GM18868 (cell line): ENCODE results near the gene PCSK5.
A peak's percentile ranks its signal among the peaks of the same experiment; 100 is the strongest.
"Not testable (repeated sequence)": the region's sequence is repeated elsewhere in the genome, so short reads cannot be mapped to it uniquely, and the experiment has no call there.

Experiments used
- ATAC-seq: cut with Tn5 transposase; IDR thresholded peaks from one replicate; pipeline ENCODE4 v1.9.1; 2021; ENCODE audit warnings: mild to moderate bottlenecking, moderate library complexity; ENCODE audit not compliant: unreplicated experiment

The PCSK5 gene

DNA sequence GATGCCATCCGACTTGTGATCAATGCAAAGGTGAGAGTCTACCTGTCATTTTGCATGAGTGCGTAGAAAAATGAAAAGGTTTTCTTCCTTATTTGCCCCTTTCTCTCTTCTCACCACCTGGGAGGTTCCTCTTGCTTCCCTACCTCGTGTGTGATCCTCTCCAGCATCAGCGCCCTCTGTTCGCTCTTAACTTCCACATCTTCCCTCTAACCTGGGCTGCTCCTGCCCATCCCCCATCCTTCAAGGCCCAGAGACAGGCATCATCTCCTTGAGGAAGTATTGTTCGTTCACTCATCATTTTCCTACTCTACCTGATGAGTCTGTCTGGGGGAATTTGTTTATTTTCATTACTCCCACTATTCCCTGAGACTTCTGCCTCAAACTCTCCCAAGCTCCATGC lies 447.9 kb downstream of the PCSK5 start:
- no peak for ATAC-seq

DNA sequence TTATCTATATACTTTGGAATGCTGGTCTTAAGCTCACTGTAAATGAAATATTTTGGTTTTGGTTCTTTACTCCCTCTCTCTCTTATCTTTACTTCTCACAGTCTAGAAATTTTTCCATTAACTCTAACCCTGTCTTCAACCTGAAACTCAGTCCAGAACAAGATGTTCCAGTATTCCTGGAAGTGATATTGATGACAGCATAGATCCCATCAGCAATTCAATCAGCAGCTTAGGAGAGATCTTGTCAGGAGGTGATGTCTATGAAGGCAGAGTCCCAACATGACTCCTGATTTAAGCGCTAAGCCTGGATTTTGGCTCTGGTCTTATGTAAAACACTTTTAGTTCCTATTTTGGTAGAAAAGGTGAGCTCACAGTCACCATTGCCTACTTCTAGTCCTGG lies 451.1 kb downstream of the PCSK5 start:
- ATAC-seq: no peak

DNA sequence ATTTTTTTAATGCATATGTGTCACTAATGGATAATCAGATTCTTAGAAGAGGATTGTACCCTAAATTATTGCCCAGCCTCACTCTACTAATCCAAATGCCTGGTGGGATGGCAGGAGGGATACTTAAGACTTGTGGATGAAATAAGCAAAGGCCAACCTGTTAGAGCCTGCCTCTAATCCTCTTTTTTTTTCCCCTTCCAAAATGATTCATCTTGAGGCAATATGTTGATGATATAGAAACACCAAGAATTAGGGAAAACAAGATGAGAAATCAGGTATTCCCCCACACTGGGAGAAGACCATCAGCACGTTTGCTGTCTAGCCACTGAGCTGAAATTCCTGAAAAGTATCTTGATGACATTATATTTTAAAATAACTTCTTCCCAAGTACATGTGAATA lies 451.7 kb downstream of the PCSK5 start:
- no peak for ATAC-seq

DNA sequence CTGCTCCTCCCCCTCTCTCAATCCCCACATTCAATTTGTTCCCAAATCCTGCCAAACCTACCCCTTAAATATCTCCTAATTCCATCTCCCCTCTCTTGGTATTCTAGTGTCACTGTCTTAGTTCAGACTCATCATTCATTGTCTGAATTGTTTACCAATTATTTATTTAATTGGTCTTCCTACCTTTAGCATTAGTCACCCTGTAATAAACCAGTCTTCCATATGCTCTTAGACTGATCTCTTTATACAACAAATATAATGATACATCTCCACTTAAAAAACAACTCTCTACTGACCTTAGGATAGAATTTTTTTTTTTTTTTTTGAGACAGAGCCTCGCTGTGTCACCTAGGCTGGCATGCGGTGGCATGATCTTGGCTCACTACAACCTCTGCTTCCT lies 452.4 kb downstream of the PCSK5 start:
- no peak for ATAC-seq

DNA sequence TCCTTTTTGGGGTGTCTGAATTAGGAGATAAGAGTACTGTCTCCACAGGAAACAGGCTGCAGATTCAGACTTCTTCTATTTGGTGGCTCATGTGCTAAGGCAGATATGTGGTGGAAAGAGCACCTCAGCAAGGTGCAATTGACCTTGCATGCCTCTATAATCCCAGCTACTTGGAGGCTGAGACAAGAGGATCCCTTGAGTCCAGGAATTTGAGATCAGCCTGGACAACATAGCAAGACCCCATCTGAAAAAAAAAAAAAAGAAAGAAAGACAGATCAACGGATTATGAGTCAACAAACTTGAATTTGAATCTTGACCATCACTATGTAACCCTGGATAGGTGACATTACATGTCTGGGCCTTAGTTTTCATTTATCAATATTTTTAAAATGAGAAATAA lies 459.4 kb downstream of the PCSK5 start:
- ATAC-seq: no peak

DNA sequence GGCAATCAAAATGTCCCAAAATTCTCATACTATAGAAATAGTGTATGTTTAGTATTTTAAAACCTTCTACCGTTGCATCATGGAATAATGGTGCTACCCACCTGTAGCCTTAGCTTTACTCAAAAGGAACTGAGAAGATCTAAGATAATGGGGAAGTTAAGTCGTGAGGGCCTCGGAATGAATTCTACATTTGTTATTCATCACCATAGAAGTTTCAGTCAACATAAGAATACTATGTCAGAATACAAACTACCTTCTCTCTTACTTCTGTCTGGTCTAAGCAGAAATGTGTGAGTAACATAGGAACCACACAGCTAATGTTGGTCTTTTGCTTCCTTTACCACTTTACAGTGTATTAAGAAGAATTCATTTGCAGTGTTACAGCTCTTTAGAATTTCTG lies 460.5 kb downstream of the PCSK5 start:
- ATAC-seq: peak; percentile 88

DNA sequence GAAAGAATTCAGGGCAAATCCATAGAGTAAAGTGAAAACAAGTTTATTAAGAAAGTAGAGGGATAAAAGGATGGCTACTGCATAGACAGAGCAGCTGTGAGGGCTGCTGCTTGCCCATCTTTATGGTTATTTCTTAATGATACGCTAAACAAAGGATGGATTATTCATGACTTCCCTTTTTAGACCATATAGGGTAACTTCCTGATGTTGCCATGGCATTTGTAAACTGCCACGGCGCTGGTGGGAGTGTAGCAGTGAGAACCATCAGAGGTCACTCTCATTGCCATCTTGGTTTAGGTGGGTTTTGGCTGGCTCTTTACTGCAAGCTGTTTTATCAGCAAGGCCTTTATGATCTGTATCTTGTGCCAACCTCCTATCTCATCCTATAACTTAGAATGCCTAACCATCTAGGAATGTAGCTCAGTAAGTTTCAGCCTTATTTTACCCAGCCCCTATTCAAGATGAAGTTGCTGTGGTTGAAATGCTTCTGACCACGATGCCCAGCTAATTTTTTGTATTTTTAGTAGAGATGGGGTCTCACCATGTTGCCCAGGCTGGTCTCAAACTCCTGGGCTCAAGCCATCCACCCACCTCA lies 461.6 kb downstream of the PCSK5 start:
- ATAC-seq: no peak

DNA sequence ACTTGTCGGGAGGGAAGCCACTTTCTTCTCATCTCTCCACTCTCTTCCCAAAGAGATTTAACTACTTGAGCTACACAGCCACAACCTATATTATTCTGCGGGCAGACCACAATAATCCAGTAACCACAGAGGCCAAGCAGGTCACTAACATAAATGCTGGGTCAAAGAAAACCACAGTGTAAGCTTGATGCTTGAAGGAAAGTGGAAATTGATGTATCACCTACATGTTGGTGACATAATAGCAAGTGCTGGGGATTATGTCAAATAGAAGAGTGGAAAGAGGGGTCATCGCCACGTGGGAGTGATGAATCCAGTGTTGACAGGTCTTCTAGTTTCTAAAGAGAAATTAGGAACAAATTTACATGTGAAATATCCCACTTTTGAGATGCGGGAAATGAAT lies 462.8 kb downstream of the PCSK5 start:
- no peak for ATAC-seq

DNA sequence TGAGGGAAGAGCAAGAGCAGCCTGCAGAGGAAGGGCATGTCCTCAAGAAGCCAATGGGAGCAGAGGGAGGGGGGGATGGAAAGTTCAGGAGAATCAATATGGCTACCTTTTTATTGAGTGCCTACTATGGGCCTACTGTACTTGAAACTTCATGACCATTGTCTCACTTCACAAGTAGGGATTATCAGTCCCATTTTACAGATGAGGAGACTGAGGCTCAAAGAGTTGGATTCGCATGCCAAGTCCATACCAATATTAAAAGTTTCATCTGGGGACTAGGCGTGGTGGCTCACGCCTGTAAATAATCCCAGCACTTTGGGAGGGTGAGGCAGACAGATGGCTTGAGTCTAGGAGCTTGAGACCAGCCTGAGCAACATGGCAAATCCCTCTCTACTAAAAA lies 463.7 kb downstream of the PCSK5 start:
- ATAC-seq: no peak

DNA sequence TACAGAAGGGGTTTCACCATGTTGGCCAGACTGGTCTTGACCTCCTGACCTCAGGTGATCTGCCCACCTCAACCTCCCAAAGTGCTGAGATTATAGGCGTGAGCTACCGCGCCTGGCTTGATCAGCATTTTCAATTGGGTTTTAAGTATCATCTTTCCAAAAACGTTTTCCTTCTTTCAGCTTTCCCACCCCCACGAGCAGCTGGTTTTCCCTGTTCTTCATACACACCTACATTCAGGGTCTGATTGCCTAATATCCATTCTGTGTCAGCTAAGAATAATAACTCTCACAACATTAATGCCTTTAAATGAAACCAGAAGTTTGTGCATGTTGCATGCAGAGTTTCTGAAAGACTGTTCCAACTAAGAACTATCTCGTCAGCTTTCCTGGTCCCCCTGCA lies 465.4 kb downstream of the PCSK5 start:
- ATAC-seq: no peak

DNA sequence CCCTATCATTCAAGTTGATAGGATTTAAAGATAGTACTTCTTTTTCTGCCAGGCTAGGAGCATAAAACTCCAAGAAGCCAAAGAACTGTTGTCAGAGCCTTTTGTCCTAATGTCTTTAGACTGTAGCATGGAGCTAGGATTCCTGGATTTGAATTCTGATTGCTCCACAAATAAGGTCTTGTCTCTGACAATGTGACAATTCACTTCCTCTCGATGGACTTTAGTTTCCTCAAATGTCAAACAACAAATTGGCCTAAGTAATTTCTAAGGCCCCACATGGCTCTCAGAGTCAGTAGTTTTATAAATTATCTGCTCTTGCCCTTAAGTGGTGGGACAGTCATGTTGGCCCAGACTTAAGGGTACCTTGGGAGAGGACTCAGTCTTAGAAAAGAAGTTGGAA lies 467.1 kb downstream of the PCSK5 start:
- no peak for ATAC-seq

DNA sequence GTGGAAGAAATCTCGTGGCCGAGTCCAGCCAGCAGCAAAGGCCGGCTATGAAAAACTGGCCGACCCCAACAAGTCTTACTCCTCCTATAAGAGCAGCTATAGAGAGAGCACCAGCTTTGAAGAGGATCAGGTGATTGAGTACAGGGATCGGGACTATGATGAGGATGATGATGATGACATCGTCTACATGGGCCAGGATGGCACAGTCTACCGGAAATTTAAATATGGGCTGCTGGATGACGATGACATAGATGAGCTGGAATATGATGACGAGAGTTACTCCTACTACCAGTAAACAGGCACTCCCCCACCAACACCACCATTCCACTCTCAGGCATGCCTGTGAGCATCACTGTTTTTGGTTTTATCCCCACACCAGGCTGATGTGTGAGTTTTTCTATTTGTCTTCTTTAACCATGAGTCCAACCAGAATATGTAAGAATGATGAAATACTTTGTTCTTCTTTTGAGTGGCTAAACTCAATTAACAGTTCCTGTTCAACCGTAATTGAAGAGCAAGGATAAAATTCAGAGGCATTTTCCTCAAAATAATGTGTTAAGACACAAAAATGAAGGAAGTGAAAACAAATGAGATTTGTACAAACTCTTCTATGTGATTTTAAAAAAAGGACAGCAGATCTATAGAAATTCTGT lies 468.3 kb downstream of the PCSK5 start:
- no peak for ATAC-seq

DNA sequence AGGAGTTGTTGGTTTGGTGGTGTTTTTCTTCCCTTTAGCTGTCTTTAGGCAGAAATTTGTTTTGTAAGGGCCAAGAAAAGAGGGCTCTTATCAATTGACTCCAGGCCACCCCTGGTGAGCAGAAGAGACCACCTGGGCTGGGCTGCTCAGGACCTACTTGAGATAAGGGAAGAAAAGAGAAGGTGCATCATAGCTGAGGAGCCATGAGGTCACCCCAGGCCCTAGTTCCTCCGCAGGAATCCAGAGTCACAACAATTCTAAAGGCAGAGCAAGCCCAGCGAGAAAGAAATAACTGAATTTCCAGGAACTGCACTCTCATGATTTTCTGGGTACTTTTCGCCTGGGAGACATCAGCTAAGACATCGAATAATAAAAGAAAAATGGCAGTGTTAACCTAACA lies 468.9 kb downstream of the PCSK5 start:
- no peak for ATAC-seq

DNA sequence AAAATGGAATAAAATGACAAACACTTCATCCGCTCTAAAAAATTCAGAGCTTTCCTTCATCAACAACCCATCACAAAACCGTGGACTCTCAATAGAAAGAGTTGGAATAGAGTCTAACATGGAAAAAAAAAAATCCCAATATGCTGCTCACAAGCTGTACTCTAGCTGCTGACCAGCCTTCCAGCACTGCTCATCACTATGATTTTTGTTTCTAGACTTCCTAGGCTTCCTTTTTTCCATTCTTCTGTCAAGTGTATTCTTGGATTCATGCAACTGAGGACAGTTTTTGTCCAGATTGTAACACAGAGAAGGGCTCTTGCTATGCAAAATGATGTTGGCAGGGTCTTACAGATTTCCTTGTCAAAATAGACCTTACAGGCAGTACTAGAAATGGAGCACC lies 469.3 kb downstream of the PCSK5 start:
- no peak for ATAC-seq

DNA sequence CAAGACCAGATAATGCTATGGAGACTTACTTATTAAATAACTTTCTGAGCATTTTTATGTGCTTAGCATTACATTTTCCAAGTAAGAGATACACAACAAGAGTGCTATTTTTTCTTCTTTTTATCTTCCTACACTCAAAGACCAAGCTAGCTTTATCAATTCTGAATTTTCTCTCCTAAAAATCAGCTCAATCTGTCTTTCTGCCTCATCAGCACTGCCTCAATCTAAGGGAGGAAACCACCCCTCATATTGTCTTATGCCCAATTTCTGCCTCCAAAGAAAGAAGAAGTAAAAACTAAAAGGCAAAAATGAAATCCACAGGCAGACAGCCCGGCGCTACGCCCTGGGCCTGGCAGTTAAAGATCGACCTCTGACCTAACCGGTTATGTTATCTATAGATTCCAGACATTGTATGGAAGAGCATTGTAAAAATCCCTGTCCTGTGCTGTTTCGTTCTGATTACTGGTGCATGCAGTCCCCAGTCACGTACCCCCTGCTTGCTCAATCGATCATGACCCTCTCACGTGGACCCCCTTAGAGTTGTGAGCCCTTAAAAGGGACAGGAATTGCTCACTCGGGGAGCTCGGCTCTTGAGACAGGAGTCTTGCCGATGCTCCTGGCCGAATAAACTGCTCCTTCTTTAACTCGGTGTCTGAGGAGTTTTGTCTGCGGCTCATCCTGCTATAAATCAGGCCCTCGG lies 472.0 kb downstream of the PCSK5 start:
- ATAC-seq: not testable (repeated sequence)

DNA sequence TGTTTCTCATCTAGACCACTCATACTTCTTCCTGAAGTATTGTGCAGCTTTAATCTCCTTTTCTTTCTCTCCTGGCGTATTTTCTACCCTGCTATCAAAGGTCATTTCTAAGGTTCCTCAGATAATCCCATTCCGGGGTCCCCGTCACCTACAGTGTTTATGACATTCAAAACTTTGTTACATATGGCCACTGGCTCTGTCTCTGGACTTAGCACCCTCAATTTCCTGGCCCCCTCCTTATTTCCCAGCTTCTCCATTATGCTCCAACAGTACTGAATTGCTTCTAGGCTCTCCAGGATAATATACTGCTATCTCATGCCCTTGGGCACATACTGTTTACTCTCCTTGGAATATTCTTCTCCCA lies 472.5 kb downstream of the PCSK5 start:
- no peak for ATAC-seq

DNA sequence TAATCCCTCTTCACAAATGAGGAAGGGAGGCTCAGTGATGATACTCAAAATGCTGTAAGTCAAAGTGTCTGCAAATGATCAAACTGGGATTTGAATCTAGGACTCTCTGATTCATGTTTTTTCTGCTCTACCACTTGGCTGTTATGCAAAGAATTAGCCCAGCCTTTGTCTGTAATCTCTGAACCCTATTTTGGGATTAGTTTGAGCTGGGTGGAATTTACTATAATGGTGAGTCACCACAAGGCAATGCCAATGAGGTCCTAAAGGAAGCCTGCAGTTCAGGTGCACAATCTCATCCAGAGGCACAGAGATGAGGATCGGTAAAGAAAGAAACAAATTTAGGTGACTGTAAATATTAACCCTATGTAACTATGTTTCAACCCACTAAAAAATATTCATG lies 474.6 kb downstream of the PCSK5 start:
- no peak for ATAC-seq

DNA sequence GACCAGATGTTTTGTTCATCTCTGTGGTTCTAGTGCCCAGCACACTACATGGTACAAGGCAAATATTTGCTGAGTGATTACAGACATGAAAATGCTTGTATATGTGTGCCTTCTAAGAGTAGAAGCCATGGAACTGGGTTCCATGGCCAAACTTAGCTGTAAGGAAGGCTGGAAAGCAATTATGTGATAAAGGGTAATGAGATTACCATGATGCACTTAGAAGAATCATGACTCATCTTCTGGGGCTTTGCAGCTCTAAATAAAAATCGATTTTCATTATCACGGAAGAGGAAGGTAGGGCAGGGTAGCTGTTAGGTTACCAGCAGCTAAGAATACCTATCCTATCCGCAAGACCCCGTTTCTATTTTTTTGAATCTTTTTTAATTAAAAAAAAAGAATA lies 475.8 kb downstream of the PCSK5 start:
- no peak for ATAC-seq

DNA sequence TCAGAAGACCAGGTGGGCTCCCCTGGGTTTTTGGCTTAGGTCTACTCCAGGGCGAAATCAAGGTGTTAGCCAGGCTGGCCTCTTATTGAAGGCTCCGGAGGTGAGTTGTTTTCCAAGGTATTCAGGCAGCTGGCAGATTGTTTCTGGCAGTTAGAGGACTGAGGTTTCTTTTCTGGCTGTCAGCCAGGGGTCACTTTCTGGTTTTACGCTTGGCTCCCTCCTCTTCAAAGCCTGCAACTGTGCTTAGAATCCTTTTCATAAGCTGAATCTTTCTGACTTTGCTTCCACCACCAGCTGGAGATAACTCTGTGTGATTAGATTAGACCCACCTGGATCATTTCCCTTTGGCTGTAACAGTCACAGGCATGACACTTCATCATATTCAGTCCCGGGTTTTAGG lies 479.1 kb downstream of the PCSK5 start:
- ATAC-seq: peak; percentile 89

DNA sequence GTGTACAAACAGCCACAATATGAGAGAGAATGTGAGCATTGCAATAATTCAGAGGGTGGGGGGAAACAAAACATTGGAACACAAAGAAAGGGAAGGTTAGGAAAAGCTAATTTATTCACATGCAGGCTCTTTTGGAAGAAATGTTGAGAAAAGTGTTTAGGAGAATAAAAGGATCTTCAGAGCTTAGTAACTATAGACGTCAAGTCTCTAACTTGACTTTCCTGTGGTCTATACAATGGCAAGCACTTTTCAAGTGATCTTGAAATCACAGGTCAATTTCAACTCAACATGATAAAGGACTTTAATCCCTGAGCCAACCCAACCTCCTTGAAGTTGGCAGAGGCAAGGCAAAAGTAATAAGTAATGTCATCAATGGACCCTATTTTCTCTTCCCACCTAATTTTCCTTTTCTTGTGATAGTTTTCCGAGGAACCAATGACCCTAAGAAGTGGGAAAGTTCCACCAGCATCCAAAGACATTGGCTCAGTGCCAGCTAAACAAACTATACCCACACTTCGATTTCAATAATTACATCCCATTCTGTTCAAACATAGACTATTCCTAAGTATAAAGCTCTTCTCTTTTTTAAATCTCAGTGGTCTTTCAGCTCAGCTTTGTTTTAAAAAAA lies 480.0 kb downstream of the PCSK5 start:
- ATAC-seq: no peak

DNA sequence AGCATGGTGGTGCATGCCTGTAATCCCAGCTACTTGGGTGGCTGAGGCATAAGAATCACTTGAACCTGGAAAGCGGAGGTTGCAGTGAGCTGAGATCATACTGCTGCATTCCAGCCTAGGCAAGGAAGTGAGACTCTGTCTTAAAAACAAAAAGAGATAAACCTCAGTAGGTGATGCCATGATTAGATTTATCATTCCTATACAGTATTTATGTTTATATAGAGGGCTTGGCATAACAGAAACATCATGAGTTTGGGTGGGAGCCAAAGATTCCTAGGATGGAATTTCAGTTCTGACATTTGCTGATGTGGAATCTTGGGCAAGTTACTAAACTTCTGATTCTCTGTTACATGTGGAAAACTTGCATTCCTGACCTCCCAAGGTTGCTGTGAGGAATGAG lies 481.4 kb downstream of the PCSK5 start:
- ATAC-seq: no peak

DNA sequence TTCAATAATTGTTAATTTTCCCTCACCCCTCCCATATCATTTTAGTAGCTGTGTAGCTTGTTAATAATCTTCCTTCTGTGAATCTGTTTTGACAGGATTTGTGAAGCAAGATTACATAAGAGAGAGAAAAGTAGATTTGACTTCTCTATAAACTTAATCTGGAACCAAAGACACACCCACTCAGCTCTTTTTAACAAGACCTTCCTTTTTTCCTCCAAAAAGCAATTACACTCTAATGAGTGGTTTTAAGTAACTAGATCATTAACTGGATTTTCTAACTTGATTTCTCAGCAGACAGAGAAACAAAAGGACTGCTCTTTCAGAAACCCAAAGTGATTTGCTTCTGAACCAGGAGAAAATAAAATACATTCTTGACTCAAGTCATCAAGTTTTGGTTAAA lies 481.9 kb downstream of the PCSK5 start:
- ATAC-seq: no peak
